H1 (cell line): ENCODE results near the gene SMG9. TPM values are rescaled to one million over a fixed set of nuclear protein-coding genes. Genes with fewer than 3 reads are reported as not detected.

Experiments used
- BACH1 ChIP-seq: IDR thresholded peaks from 2 replicates; pipeline ENCODE4 v1.6.1; 2012; ENCODE audit warnings: low read length, improper control_type of control experiment
- EGR1 ChIP-seq: IDR thresholded peaks from 2 replicates; pipeline ENCODE4 v1.6.1; 2011; ENCODE audit warnings: low read depth, low read length, borderline replicate concordance
- EP300 ChIP-seq, 2 experiments: IDR thresholded peaks; 1 replicate in 1 of 2; 2 replicates in 1 of 2; pipeline ENCODE4 v1.6.1; 2011 to 2012; ENCODE audit warnings: low read depth in 2 of 2, low read length in 2 of 2, mild to moderate bottlenecking in 2 of 2, borderline replicate concordance in 1 of 2, inconsistent platforms in 1 of 2, moderate library complexity in 1 of 2
- FOSL1 ChIP-seq: IDR thresholded peaks from 2 replicates; pipeline ENCODE4 v1.6.1; 2011; ENCODE audit warnings: mild to moderate bottlenecking, low read depth, low read length, moderate library complexity; ENCODE audit not compliant: insufficient read depth
- JUN ChIP-seq: IDR thresholded peaks from 2 replicates; pipeline ENCODE4 v1.6.1; 2011; ENCODE audit warnings: low read depth, mild to moderate bottlenecking, improper control_type of control experiment, low read length
- KDM1A ChIP-seq: fragments of 200-600, 300-600 bp; sonication (generic); IDR thresholded peaks from 2 replicates; pipeline ENCODE4 v1.7.1; 2016; ENCODE audit warnings: mild to moderate bottlenecking, low read length, borderline replicate concordance
- POLR2A ChIP-seq, 2 experiments: IDR thresholded peaks; 1 replicate in 1 of 2; 2 replicates in 1 of 2; pipeline ENCODE4 v1.6.1; 2011; ENCODE audit warnings: low read depth in 2 of 2, low read length in 2 of 2, mild to moderate bottlenecking in 2 of 2; ENCODE audit errors: control extremely low read depth in 1 of 2
- POU5F1 ChIP-seq: IDR thresholded peaks from 2 replicates; pipeline ENCODE4 v1.6.1; 2011; ENCODE audit warnings: low read depth, mild to moderate bottlenecking, low read length, moderate library complexity
- RBBP5 ChIP-seq: IDR thresholded peaks from 2 replicates; pipeline ENCODE4 v1.7.1; 2012; ENCODE audit warnings: low read depth, mild to moderate bottlenecking, inconsistent platforms, low read length, moderate library complexity, borderline replicate concordance
- RXRA ChIP-seq: IDR thresholded peaks from 2 replicates; pipeline ENCODE4 v1.6.1; 2011; ENCODE audit warnings: low read depth, mild to moderate bottlenecking, low read length, moderate library complexity; ENCODE audit not compliant: insufficient read depth
- SIX5 ChIP-seq: IDR thresholded peaks from 2 replicates; pipeline ENCODE4 v1.6.1; 2011; ENCODE audit warnings: mild to moderate bottlenecking, low read depth, low read length
- SP1 ChIP-seq: IDR thresholded peaks from 2 replicates; pipeline ENCODE4 v1.6.1; 2011; ENCODE audit warnings: low read depth, low read length
- SP2 ChIP-seq: IDR thresholded peaks from 2 replicates; pipeline ENCODE4 v1.6.1; 2012; ENCODE audit warnings: mild to moderate bottlenecking, low read length, inconsistent platforms
- SP4 ChIP-seq: IDR thresholded peaks from 2 replicates; pipeline ENCODE4 v1.6.1; 2012; ENCODE audit warnings: low read length, inconsistent platforms
- TBP ChIP-seq: IDR thresholded peaks from 2 replicates; pipeline ENCODE4 v1.6.1; 2011; ENCODE audit warnings: low read depth, low read length, improper control_type of control experiment
- polyA plus RNA-seq, 7 experiments: library from polyadenylated mRNA; depleted of rRNA in 3 of 7; stranded (reverse) in 5 of 7; unstranded in 2 of 7; fragments of >200 nt in 5 of 7; fragments of 200-250 nt in 2 of 7; gene quantifications; 1 replicate in 5 of 7; 2 replicates in 1 of 7; 4 replicates in 1 of 7; pipeline versions ENCODE4 v1.2.1 to v1.2.3, GENCODE V29; 2011 to 2013; ENCODE audit warnings: missing spikeins in 2 of 7, mixed read lengths in 2 of 7
- total RNA-seq: library from RNA; stranded (reverse); fragmentation: NEBNext Ultra II Directional; extraction: Animal tissue kit (Norgen Biotek cat#: 25700); gene quantifications from 2 replicates; pipeline ENCODE4 v1.2.1, GENCODE V29; 2021

SMG9 gene
- total and polyA plus RNA-seq, 2 of the 8 experiments (the other 6 are each of a cell fraction or from before 2014, with no cell fraction given): 20.4 to 28.7 TPM

- TF ChIP-seq FOSL1 (no peak), TBP (no peak), JUN (no peak), SP2 (no peak), BACH1 (no peak), RBBP5 (peak; percentile 73; the same call in 1 of the 2 replicates), POU5F1 (no peak), SIX5 (no peak), RXRA (peak; percentile 98), POLR2A (IDR thresholded peaks at IDR 0.05; ENCODE audit: control extremely low read depth in 1 of 2, low read depth in 2 of 2, low read length in 2 of 2) (no peak), SP1 (0 out of 2 replicates have a peak, but pooled peaks have one; percentile 10), EP300 (IDR thresholded peaks at IDR 0.05; ENCODE audit: borderline replicate concordance in 1 of 2, low read depth in 2 of 2, low read length in 2 of 2) (no peak), SP4 (no peak; the same call in 1 of the 2 replicates), KDM1A (no peak), EGR1 (peak; percentile 43; the same call in 1 of the 2 replicates)
These were observed 19.6 kb upstream of the SMG9 start (continued) for GRCh38 chr19:43774103-43774939.
